ENCODE measurements around the gene CAV3. TPM values are rescaled to one million over a fixed set of nuclear protein-coding genes. Genes with fewer than 3 reads are reported as not detected.

The CAV3 gene
- total and polyA plus RNA-seq, 2 donors (not counting 3 experiments of a cell fraction or from before 2014, with no cell fraction given), result not detected

- no peaks in the 10 kb centered on the region for H3K27me3 ChIP-seq (ENCODE audit: control insufficient read depth in 2 of 2, insufficient read depth in 2 of 2, low read length in 2 of 2)
- dilution Hi-C loops (cut with MboI; ENCODE audit: extremely low pct_ligation_motif_present, low sequenced_read_pairs) (no loop called here), intact Hi-C loops (cut with micrococcal nuclease) (no loop called here)
- no peak overlapping the region for H3K27ac ChIP-seq (ENCODE audit: insufficient read depth, low read depth, low read length)
- POLR2A ChIA-PET, result no interaction called here
- no peaks in the 10 kb centered on the region for H3K79me2 ChIP-seq (ENCODE audit: control insufficient read depth, insufficient read depth, low read length)
- H3K36me3 ChIP-seq (ENCODE audit: control insufficient read depth in 2 of 2, extremely low read depth in 1 of 2, insufficient read depth in 2 of 2, low read length in 2 of 2), result no peaks in the 10 kb centered on the region
- FAIRE-seq (no peak), DNase-seq (ENCODE audit: low read depth, low spot score) (no peak)
- no peaks in the 10 kb centered on the region for H3K9me1 ChIP-seq (replicated peaks; ENCODE audit: control insufficient read depth, extremely low read depth, insufficient read depth, low read length)
- H2AFZ ChIP-seq (ENCODE audit: low read depth, low read length), result no peak overlapping the region
- CTCF ChIA-PET, result no interaction called here
- no peak overlapping the region for H3K4me3 ChIP-seq (replicated peaks in 1 of 3; ENCODE audit: insufficient read depth in 1 of 3, low read depth in 1 of 3, low read length in 3 of 3)
- H3K4me1 ChIP-seq (ENCODE audit: control insufficient read depth, extremely low read depth, insufficient read depth, low read length), result no peaks in the 10 kb centered on the region
- no peak for TF ChIP-seq JUN (IDR thresholded peaks at IDR 0.05; ENCODE audit: borderline replicate concordance, insufficient read depth, insufficient read length, low read depth)
- TF ChIP-seq MAX (IDR thresholded peaks at IDR 0.05; ENCODE audit: insufficient read depth, insufficient read length), result no peak
- no peaks in the 10 kb centered on the region for H3K9me3 ChIP-seq (replicated peaks; ENCODE audit: control insufficient read depth, insufficient read depth, low read length)
- H3K4me2 ChIP-seq (ENCODE audit: insufficient read depth, low read length), result no peak overlapping the region
- BruUV-seq (replicated peaks), result no TSS peak
- no peaks in the 10 kb centered on the region for H4K20me1 ChIP-seq (replicated peaks; ENCODE audit: control insufficient read depth, extremely low read depth, insufficient read depth, low read length)
- H3K9ac ChIP-seq (replicated peaks; ENCODE audit: extremely low read depth, insufficient read depth, low read length), result no peak overlapping the region
Measured at GRCh38 chr3:8723612-8724011, 10.0 kb upstream of the CAV3 start.

GRCh38 chr3:8724108-8724752 lies 9.4 kb upstream of the CAV3 start:
- H3K9ac ChIP-seq (replicated peaks; ENCODE audit: extremely low read depth, insufficient read depth, low read length), result no peak overlapping the region
- dilution Hi-C loops (cut with MboI; ENCODE audit: extremely low pct_ligation_motif_present, low sequenced_read_pairs) (no loop called here), intact Hi-C loops (cut with micrococcal nuclease) (no loop called here)
- H3K79me2 ChIP-seq (ENCODE audit: control insufficient read depth, insufficient read depth, low read length), result no peaks in the 10 kb centered on the region
- POLR2A ChIA-PET, result no interaction called here
- no peaks in the 10 kb centered on the region for H3K4me1 ChIP-seq (ENCODE audit: control insufficient read depth, extremely low read depth, insufficient read depth, low read length)
- H3K9me3 ChIP-seq (replicated peaks; ENCODE audit: control insufficient read depth, insufficient read depth, low read length), result no peaks in the 10 kb centered on the region
- no peaks in the 10 kb centered on the region for H4K20me1 ChIP-seq (replicated peaks; ENCODE audit: control insufficient read depth, extremely low read depth, insufficient read depth, low read length)
- TF ChIP-seq EZH2 (IDR thresholded peaks at IDR 0.05; ENCODE audit: borderline replicate concordance, low read depth, low read length, severe bottlenecking), result no peak
- TF ChIP-seq POLR2A (IDR thresholded peaks at IDR 0.05; ENCODE audit: low read depth, low read length), result no peak
- TF ChIP-seq MYC (IDR thresholded peaks at IDR 0.05; ENCODE audit: low read depth, low read length), result no peak
- no peak for TF ChIP-seq MAX (IDR thresholded peaks at IDR 0.05; ENCODE audit: insufficient read depth, insufficient read length)
- TF ChIP-seq CTCF (IDR thresholded peaks at IDR 0.05; ENCODE audit: extremely low read depth in 1 of 2, insufficient read depth in 1 of 2, low read depth in 1 of 2, low read length in 2 of 2), result no peak
- no peak for TF ChIP-seq POLR2AphosphoS5 (IDR thresholded peaks at IDR 0.05; ENCODE audit: insufficient read depth, low read depth, low read length)
- no peak for TF ChIP-seq JUN (IDR thresholded peaks at IDR 0.05; ENCODE audit: borderline replicate concordance, insufficient read depth, insufficient read length, low read depth)
- TF ChIP-seq FOS (IDR thresholded peaks at IDR 0.05; ENCODE audit: borderline replicate concordance, insufficient read depth, low read length), result no peak
- TF ChIP-seq GATA2 (IDR thresholded peaks at IDR 0.05; ENCODE audit: insufficient read depth, insufficient read length, low read depth, low read length), result no peak
- no peaks in the 10 kb centered on the region for H3K9me1 ChIP-seq (replicated peaks; ENCODE audit: control insufficient read depth, extremely low read depth, insufficient read depth, low read length)
- H3K27me3 ChIP-seq (ENCODE audit: control insufficient read depth in 2 of 2, insufficient read depth in 2 of 2, low read length in 2 of 2), result no peaks in the 10 kb centered on the region
- CTCF ChIA-PET, result no interaction called here
- H3K36me3 ChIP-seq (ENCODE audit: control insufficient read depth in 2 of 2, extremely low read depth in 1 of 2, insufficient read depth in 2 of 2, low read length in 2 of 2), result no peaks in the 10 kb centered on the region
- H3K4me2 ChIP-seq (ENCODE audit: insufficient read depth, low read length), result no peak overlapping the region
- no peak overlapping the region for H2AFZ ChIP-seq (ENCODE audit: low read depth, low read length)
- FAIRE-seq (no peak), DNase-seq (ENCODE audit: low read depth, low spot score) (no peak)
- H3K27ac ChIP-seq (ENCODE audit: insufficient read depth, low read depth, low read length), result no peak overlapping the region
- BruUV-seq (replicated peaks), result no TSS peak
- H3K4me3 ChIP-seq (replicated peaks in 1 of 3; ENCODE audit: insufficient read depth in 1 of 3, low read depth in 1 of 3, low read length in 3 of 3), result no peak overlapping the region
